Measurements from ENCODE around the gene UBN1. TPM values are rescaled to one million over a fixed set of nuclear protein-coding genes. Genes with fewer than 3 reads are reported as not detected.

The UBN1 gene
- total RNA-seq, 2 donors from 2014 or later: 47.5 to 69.8 TPM

DNA sequence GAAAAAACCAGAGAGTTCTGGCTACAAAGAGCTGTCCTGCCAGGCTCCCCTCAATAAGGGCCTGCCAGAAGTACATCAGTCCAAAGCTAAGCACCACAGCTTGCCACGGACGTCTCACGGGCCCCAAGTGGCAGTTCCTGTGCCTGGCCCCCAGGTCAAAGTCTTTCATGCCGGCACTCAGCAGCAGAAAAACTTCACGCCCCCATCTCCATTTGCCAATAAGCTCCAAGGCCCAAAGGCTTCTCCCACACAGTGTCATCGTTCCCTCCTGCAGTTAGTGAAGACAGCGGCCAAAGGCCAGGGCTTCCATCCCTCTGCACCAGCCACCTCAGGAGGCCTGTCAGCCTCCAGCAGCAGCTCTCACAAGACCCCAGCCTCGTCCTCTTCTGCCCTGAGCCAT lies 27.4 kb downstream of the UBN1 start:
- no peaks in the 10 kb centered on the region for H3K9me3 ChIP-seq (ENCODE audit: control insufficient read depth, low read length, poor library complexity, severe bottlenecking)
- Mint-ChIP-seq H3K4me1 (peaks cover 6% of the 10 kb centered on the region), H3K27ac (no peak overlapping the region), H3K4me3 (peak overlapping the region; percentile 31), H3K27me3 (no peaks in the 10 kb centered on the region), H3K36me3 (ENCODE audit: low read depth) (peaks cover 12% of the 10 kb centered on the region)
- ATAC-seq (no peak), DNase-seq (no peak)

DNA sequence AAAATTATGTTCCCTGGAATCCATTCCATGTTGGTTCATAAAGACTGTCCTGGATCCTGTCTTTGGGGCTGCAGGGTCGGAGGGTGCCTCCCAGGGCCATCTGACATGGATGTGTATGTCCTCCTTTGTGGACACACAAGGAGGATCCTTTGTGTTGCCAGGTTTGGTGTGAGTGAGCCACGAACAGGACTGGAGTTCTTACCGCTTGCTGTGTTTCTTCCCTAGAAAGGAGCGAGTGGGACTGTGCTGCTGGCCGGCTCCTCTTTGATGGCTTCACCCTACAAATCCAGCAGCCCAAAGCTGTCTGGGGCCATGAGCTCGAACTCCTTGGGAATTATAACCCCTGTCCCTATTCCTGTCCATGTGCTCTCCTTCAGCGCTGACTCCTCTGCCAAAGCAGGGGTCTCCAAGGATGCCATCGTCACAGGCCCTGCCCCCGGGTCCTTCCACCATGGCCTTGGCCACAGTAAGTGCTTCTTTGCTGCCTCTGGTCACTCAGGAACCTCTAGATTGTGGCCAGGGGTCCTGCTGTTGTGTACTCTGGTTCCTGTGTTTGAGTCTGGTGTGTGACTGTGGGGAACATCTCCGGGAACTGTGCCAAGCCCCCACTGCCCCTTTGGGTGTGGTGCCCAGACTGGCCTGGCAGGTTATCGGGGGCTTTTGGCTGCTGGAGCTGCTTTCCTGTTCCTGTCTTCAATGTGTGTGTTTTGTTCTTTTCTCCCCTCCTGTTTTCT lies 29.5 kb downstream of the UBN1 start:
- no peaks in the 10 kb centered on the region for H3K4me1 Mint-ChIP-seq
- peaks cover 8% of the 10 kb centered on the region for H3K36me3 Mint-ChIP-seq (ENCODE audit: low read depth)

DNA sequence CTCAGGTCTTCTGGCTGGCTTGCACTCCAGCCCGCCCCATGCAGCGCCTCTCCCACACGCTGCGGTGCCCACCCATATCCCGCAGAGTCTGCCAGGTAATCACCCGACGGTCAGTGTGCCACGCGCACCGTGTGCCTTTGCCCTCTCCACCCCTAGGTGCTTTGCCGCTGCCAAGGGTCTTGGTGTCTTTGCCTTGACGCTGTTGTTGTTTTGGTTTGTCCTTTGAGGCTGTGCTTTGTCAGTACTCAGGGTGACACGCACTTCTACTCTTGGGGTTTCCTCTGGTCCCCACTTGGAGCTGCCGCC lies 30.1 kb downstream of the UBN1 start:
- Mint-ChIP-seq H3K36me3 (ENCODE audit: low read depth) (peaks cover 6% of the 10 kb centered on the region), H3K4me1 (no peaks in the 10 kb centered on the region), H3K4me3 (no peak overlapping the region), H3K27ac (no peak overlapping the region), H3K27me3 (no peaks in the 10 kb centered on the region)
- ATAC-seq (no peak), DNase-seq (no peak)
- H3K9me3 ChIP-seq (ENCODE audit: control insufficient read depth, low read length, poor library complexity, severe bottlenecking): no peaks in the 10 kb centered on the region

More for the DNA sequence above, 29.5 kb downstream of the UBN1 start:
- DNase-seq (no peak), ATAC-seq (no peak)
- no peaks in the 10 kb centered on the region for H3K9me3 ChIP-seq (ENCODE audit: control insufficient read depth, low read length, poor library complexity, severe bottlenecking)
- Mint-ChIP-seq H3K27ac (no peak overlapping the region), H3K27me3 (no peaks in the 10 kb centered on the region), H3K4me3 (peak overlapping the region; percentile 21)

DNA sequence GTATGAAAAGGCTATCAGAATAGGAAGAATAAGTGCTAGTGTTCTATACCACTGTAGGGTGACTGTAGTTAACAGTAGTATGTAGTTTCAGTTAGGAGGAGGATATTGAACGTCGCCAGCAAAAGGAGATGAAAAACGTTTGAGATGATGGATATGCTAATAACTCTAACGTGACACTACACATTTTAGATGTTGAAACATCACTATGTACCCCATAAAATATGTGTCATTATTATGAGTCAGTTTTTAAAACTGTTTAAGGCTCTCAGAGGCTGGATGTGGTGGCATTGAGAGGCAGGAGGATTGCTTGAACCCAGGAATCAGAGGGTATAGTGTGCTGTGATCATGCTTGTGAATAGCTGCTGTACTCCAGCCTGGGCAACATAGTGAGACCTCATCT lies 31.8 kb downstream of the UBN1 start:
- no peak overlapping the region for H3K27ac Mint-ChIP-seq
- ATAC-seq (no peak), DNase-seq (no peak)
- peaks cover 6% of the 10 kb centered on the region for H3K36me3 Mint-ChIP-seq (ENCODE audit: low read depth)
- H3K4me1 Mint-ChIP-seq: no peaks in the 10 kb centered on the region
- no peak overlapping the region for H3K4me3 Mint-ChIP-seq
- no peaks in the 10 kb centered on the region for H3K9me3 ChIP-seq (ENCODE audit: control insufficient read depth, low read length, poor library complexity, severe bottlenecking)
- no peaks in the 10 kb centered on the region for H3K27me3 Mint-ChIP-seq

DNA sequence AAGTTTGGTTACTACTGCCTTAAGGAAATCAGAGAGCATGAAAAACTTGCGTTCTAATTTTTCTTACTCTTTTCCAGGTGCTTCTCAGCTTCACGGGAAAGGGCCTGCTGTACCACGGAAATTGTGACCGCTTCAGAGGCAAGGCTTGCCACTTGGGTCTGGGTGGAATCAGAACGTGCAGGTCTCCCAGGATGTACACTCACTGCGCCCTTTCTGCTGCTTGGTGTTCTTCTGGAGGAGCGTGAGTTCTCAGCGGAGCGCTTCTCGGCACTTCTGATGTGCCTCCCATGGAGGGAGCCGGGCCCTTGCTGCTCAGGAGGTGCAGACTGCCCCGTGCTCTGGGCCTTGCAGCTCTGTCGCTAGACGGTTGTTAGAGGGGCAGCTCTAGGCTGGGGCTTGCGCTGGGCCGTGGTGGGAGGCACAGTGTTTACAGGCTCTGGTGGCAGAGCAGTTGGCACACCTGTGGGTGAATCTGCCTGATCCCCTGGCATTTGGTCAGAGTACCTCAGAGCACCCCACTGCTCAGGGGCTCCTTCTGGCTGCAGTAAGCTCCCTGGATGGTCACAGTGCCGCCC lies 32.8 kb downstream of the UBN1 start:
- peaks cover 3% of the 10 kb centered on the region for H3K4me1 Mint-ChIP-seq
- no peaks in the 10 kb centered on the region for H3K27me3 Mint-ChIP-seq

DNA sequence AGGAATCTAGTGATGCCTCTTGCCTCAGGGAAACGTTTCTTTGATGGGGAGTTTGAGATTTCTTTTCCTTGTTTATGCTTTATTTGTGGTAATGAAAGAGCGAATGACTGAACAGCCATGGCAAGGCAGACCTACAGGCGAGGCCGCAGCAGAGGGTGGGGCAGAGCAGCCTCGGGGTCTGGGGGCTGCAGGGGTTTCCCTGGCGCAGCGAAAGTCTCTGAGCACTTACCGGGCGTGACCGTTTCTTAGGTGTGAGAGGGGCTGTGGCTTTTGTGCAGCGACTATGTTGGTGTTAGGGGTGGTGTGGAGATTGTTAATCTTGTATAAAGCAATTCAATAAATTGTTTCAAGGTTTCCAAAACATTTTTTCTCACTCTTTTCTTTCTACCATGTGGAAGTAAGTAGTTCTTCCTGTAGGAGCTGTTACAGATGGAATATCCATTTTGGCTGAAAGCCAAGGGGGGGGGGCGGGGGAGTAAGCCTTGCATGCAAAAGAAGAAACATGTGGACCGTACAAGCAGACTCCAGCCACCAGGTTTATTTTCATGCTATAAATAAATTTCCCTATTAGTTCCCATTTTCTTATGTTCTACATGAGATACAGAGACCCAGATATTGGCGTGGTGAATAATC lies 34.8 kb downstream of the UBN1 start:
- H3K9me3 ChIP-seq (ENCODE audit: control insufficient read depth, low read length, poor library complexity, severe bottlenecking): no peaks in the 10 kb centered on the region
- Mint-ChIP-seq H3K27ac (peak overlapping the region; percentile 80), H3K4me3 (peak overlapping the region; percentile 28), H3K4me1 (peaks cover 7% of the 10 kb centered on the region), H3K27me3 (no peaks in the 10 kb centered on the region), H3K36me3 (ENCODE audit: low read depth) (peaks cover 17% of the 10 kb centered on the region)
- no peak for DNase-seq
- no peak for ATAC-seq

More for the DNA sequence above, 32.8 kb downstream of the UBN1 start:
- ATAC-seq (no peak), DNase-seq (no peak)
- H3K27ac Mint-ChIP-seq: no peak overlapping the region
- H3K9me3 ChIP-seq (ENCODE audit: control insufficient read depth, low read length, poor library complexity, severe bottlenecking): no peaks in the 10 kb centered on the region
- H3K36me3 Mint-ChIP-seq (ENCODE audit: low read depth): peaks cover 12% of the 10 kb centered on the region
- no peak overlapping the region for H3K4me3 Mint-ChIP-seq

DNA sequence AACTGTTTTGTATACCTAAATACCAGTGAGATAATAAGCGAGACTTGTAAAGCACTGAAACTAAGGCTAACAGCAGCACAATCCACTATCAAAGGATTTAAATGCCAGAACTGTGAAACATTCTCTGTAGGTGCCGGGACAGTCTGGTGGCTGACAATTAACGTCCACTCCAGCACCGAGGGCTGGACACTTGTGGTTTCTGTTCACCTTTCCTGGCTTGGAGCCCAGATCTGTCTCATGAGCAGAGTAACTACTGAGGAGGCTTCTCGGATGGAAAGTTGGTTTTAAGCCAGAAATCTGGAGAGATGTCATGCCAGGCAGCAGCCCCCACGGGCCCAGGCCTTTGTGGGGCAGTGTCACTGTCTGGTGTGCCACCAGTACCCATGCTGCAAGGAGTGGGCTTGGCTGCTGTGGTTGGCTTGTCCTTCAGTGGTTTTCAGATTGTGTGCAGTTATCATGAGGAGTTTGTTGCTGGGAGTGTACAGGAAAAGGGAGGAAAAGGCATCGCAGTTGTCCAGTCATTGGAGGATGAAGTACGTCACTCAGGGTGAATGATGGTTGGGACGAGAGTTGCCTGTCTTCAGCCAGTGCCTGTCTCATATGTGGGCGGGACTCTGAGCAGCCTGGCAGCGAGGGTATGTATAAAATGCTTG lies 35.5 kb downstream of the UBN1 start:
- no peak for ATAC-seq
- DNase-seq: no peak
- H3K4me3 Mint-ChIP-seq: no peak overlapping the region
- peaks cover 7% of the 10 kb centered on the region for H3K4me1 Mint-ChIP-seq
- no peaks in the 10 kb centered on the region for H3K27me3 Mint-ChIP-seq
- H3K27ac Mint-ChIP-seq: peak overlapping the region; percentile 80
- H3K36me3 Mint-ChIP-seq (ENCODE audit: low read depth): peaks cover 15% of the 10 kb centered on the region
- no peaks in the 10 kb centered on the region for H3K9me3 ChIP-seq (ENCODE audit: control insufficient read depth, low read length, poor library complexity, severe bottlenecking)

DNA sequence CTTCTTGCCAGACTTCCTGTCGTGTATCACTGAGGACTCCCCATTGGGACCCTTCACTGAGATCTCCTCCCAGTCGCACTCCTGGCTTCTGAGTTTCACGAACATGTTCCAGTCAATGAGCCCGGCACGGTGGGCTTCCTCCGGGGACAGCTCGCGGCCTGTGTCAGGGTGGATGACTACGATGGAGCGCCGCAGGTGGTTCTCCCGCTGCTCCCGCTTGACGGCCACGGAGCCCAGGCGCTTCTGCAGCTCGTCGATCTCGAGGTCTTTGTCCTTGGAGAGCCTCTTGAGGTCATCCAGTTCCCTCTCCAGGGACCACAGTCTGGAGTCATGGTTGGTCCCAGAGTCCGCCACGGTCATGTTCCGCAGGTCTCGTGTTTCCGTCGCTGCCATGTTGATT lies 36.2 kb downstream of the UBN1 start:
- ATAC-seq (no peak), DNase-seq (no peak)
- Mint-ChIP-seq H3K27ac (no peak overlapping the region), H3K4me1 (peaks cover 7% of the 10 kb centered on the region), H3K4me3 (no peak overlapping the region), H3K27me3 (no peaks in the 10 kb centered on the region), H3K36me3 (ENCODE audit: low read depth) (peaks cover 15% of the 10 kb centered on the region)
- H3K9me3 ChIP-seq (ENCODE audit: control insufficient read depth, low read length, poor library complexity, severe bottlenecking): no peaks in the 10 kb centered on the region

DNA sequence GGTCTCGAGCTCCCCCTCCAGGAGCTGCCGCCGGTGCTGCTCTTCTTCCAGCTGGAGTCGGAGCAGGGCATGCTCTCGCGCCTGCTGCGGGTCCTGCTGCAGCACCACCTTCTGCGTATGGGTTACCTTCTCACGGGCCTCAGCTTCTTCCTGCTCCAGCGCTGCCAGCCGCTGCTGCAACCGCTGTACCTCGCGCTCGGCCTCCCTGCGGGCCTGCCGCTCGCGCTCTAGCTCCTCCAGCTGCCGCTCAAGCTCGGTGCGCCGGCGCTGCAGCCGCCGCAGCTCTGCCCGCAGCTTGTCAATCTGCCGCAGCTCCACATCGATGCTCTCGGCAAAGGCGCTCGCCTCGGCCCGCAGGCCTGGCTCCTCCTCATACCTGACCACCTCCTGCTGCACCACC lies 36.9 kb downstream of the UBN1 start:
- DNase-seq (no peak), ATAC-seq (no peak)
- Mint-ChIP-seq H3K36me3 (ENCODE audit: low read depth) (peaks cover 15% of the 10 kb centered on the region), H3K27ac (peak overlapping the region; percentile 19), H3K27me3 (no peaks in the 10 kb centered on the region), H3K4me1 (peaks cover 7% of the 10 kb centered on the region), H3K4me3 (no peak overlapping the region)
- H3K9me3 ChIP-seq (ENCODE audit: control insufficient read depth, low read length, poor library complexity, severe bottlenecking): no peaks in the 10 kb centered on the region

DNA sequence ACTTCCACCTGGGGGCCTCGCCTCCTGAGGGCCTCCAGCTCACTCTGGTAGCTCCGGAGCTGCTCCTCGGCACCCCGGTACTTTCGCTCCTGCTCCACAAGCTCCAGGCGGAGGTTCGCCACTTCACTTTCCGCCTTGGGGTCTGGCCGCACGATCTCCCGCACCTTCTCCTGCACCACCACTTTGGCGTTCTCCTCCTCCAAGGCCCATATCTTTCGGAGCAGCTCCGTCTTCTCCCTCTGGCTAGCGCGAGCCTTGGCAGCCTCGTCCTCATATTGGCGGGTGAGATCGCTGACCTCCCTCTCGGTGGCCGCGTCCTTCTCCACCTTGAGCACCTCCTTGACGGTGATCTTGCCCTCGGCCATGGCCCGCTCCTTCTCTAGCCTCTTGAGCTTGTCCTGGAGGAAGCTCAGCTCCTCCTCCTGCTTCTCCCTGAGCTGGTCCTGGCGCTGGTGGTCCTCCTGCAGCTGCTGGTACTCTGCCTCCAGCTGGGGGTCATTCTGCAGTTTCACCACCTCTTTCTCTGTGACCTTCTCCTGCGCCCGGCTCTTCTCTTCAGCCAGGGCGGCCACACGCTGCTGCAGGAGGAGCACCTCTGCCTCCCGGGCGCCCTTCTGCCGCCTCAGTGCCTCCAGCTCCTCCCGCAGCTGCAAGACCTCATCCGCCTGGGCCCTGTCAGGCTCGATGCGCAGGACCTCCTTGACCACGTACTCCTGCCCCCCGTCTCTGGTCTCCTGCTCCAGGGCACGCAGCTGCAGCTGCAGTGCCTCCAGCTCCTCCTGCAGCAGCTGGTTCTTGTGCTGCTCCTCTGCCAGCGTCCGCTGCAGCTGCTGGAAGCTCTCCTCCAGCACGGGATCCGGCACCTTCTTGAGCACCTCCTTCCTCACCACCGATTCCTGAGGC lies 37.9 kb downstream of the UBN1 start:
- Mint-ChIP-seq H3K4me3 (no peak overlapping the region), H3K27ac (peak overlapping the region; percentile 85), H3K27me3 (no peaks in the 10 kb centered on the region), H3K4me1 (peaks cover 7% of the 10 kb centered on the region), H3K36me3 (ENCODE audit: low read depth) (peaks cover 15% of the 10 kb centered on the region)
- H3K9me3 ChIP-seq (ENCODE audit: control insufficient read depth, low read length, poor library complexity, severe bottlenecking): no peaks in the 10 kb centered on the region
- DNase-seq: no peak
- no peak for ATAC-seq

DNA sequence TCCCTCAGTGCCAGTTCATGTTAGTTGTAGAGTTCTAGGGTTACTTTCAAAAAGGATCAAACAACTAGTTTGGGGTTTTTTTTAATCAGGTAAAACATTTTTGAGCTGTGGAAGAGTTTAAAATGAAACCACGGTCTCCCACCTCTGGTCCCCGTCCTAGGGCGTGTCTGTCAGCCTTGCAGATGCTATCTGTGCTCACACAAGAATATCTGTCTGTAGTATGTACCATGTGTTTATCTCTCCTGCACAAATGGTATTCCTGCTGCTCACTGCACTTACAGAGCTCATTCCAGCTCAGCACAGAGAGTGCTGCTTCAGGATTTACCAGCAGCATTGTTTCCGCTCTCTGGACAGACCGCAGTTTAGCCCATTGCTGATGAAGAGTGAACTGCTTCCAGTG lies 38.9 kb downstream of the UBN1 start:
- Mint-ChIP-seq H3K27ac (peak overlapping the region; percentile 85), H3K4me1 (peaks cover 7% of the 10 kb centered on the region), H3K4me3 (no peak overlapping the region), H3K27me3 (no peaks in the 10 kb centered on the region), H3K36me3 (ENCODE audit: low read depth) (peaks cover 15% of the 10 kb centered on the region)
- ATAC-seq (no peak), DNase-seq (no peak)
- H3K9me3 ChIP-seq (ENCODE audit: control insufficient read depth, low read length, poor library complexity, severe bottlenecking): no peaks in the 10 kb centered on the region

DNA sequence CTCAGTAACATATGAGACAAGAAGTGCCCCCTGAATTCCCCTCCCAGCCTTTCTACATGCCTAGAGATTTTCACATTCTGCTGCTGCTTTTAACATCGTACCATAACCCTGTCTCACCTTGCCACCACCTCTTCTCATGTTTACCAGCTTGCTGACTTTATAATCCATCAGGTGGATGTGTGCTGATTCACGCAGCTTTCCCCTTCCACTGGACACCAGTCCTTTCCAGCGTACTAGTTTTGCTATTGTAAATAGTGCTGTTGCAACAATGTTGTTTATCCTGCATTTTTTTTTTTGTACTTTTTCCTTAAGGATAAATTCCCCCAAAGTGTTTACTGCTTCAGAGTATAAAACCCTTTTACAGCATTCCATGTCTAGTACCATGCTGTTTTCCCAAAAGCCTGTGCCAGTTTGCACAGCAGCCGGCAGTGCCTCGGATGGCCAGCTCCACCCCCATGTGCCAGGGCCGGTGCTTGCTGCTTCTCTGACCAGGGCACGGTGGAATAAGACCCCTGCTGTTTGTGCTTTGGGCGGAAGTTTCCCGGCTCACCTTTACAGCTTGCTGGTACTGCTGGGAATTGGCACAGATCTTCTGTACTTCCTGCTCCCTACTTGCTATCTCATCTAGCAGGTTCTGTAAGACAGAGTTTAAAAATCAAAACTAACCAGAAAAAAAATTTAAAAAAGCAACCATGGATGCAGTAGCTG lies 41.3 kb downstream of the UBN1 start:
- ATAC-seq: no peak
- H3K9me3 ChIP-seq (ENCODE audit: control insufficient read depth, low read length, poor library complexity, severe bottlenecking): no peaks in the 10 kb centered on the region
- H3K27me3 Mint-ChIP-seq: no peaks in the 10 kb centered on the region
- peaks cover 7% of the 10 kb centered on the region for H3K4me1 Mint-ChIP-seq
- H3K27ac Mint-ChIP-seq: peak overlapping the region; percentile 21
- H3K4me3 Mint-ChIP-seq: no peak overlapping the region
- peaks cover 15% of the 10 kb centered on the region for H3K36me3 Mint-ChIP-seq (ENCODE audit: low read depth)
- DNase-seq: no peak

All from T-helper 17 cell (primary cell).